HG03575 (cell line): Measurements from ENCODE around the gene FLRT1.

ENCODE experiments used
- ATAC-seq: cut with Tn5 transposase; IDR thresholded peaks from one replicate; pipeline ENCODE4 v1.9.1; 2021; ENCODE audit not compliant: unreplicated experiment, insufficient number of reproducible peaks, low FRiP score; ENCODE audit errors: extremely low read depth

Gene FLRT1

GRCh38 chr11:64019106-64020037 is 16.4 kb upstream of the FLRT1 start:
- ATAC-seq, result no peak

GRCh38 chr11:64020976-64021756 is 14.6 kb upstream of the FLRT1 start:
- ATAC-seq, result no peak

- no peak for ATAC-seq
These were observed 14.0 kb upstream of the FLRT1 start for GRCh38 chr11:64021757-64022093.

GRCh38 chr11:64022125-64022784 is 13.5 kb upstream of the FLRT1 start:
- ATAC-seq, result no peak

GRCh38 chr11:64023712-64024710 is 11.7 kb upstream of the FLRT1 start:
- ATAC-seq, result no peak

- no peak for ATAC-seq
These were observed 10.5 kb upstream of the FLRT1 start for GRCh38 chr11:64025205-64025604.

GRCh38 chr11:64026575-64027205 is 9.0 kb upstream of the FLRT1 start:
- ATAC-seq, result no peak

GRCh38 chr11:64027651-64028397 is 7.9 kb upstream of the FLRT1 start:
- no peak for ATAC-seq

GRCh38 chr11:64028398-64029115 is 7.2 kb upstream of the FLRT1 start:
- no peak for ATAC-seq

- no peak for ATAC-seq
These were observed 6.0 kb upstream of the FLRT1 start for GRCh38 chr11:64029773-64030172.

GRCh38 chr11:64031001-64031400 is 4.7 kb upstream of the FLRT1 start:
- ATAC-seq, result no peak

- ATAC-seq, result no peak
These were observed 3.7 kb upstream of the FLRT1 start for GRCh38 chr11:64032050-64032449.

GRCh38 chr11:64034411-64034811 is 1.3 kb upstream of the FLRT1 start:
- ATAC-seq, result no peak

GRCh38 chr11:64035081-64035524 is 628 bp upstream of the FLRT1 start:
- ATAC-seq, result no peak

GRCh38 chr11:64036087-64037026 is 626 bp downstream of the FLRT1 start:
- no peak for ATAC-seq
